ENCODE data around the gene IQCF6. TPM values are rescaled to one million over a fixed set of nuclear protein-coding genes. Genes with fewer than 3 reads are reported as not detected.
"Not testable (repeated sequence)": the region's sequence is repeated elsewhere in the genome, so short reads cannot be mapped to it uniquely, and the experiment has no call there.

The IQCF6 gene
- total and polyA plus RNA-seq, 2 donors, result not detected

DNA sequence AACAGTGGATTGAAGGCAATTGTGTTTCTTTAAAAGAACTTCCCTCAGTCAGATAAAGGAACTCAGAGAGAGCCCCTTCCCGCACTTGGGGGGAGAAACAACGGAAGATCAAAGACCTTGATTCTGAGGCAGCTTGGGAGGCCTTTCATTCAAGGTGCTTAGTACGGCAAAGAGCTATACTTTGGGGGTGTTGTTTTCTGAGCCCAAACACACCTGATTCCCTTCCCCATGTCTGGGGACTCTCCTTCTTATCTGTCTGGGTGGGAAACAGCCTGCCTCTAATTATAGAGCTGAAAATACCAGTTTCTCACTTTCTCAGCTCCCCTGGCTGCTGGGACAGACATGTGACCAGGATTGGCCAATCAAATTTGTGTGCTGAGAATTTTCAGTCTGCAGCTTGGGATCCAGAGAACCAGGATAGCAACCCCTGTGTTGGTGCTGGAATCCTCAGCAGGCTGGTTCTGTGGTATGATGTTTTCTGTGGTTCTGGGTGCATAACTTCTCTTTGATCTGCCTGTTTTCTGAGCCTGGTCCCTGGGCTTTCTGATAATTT is 19.4 kb upstream of the IQCF6 start:
- WGBS, result 15% methylated on average over 3 of the region's 3 CpGs
- no peak for DNase-seq (ENCODE audit: extremely low spot score)
- Histone ChIP-seq H3K4me3 (ENCODE audit: low read depth, low read length) (no peak overlapping the region), H3K27ac (ENCODE audit: low read depth) (no peak overlapping the region), H3K4me1 (ENCODE audit: insufficient read depth) (no peaks in the 10 kb centered on the region), H3K36me3 (ENCODE audit: insufficient read depth) (no peaks in the 10 kb centered on the region)

DNA sequence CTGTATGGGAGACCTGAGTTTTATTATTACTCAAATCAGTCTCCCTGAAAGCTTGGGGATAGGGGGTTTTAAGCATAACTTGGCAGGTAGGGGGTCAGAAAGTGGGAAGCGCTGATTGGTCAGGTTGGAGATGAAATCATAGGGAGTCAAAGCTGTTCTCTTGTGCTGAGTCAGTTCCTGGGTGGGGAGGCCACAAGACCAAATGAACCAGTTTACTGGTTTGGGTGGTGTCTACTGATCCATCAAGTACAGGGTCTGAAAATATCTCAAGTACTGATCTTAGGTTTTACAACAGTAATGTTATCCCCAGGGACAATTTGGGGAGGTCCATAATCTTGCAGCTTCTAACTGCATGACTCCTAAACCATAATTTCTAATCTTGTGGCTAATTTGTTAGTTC is 17.8 kb upstream of the IQCF6 start:
- Histone ChIP-seq H3K4me1 (ENCODE audit: insufficient read depth) (no peaks in the 10 kb centered on the region), H3K36me3 (ENCODE audit: insufficient read depth) (no peaks in the 10 kb centered on the region), H3K27ac (ENCODE audit: low read depth) (no peak overlapping the region), H3K4me3 (ENCODE audit: low read depth, low read length) (no peak overlapping the region)
- WGBS, result 89% methylated on average over 1 of the region's 1 CpG
- DNase-seq (ENCODE audit: extremely low spot score), result no peak

DNA sequence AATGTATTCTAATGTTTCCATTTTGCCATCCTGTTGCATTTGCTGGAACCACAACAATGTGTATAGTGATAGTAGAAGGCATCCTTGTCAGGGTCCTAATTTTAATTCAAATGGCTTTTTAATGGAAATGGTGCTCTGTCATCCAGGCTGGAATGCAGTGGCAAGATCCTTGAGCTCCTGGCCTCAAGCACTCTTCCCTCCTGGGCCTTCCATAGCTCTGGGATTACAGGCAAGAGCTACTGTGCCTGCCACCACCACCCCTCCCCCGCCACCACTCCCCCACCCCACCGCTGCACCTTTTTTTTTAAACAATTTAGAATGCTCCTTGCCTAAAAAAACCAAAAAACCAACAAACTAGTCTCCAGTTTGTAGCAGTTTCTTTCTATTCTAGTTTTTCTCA is 15.2 kb upstream of the IQCF6 start:
- Histone ChIP-seq H3K4me3 (ENCODE audit: low read depth, low read length) (no peak overlapping the region), H3K27ac (ENCODE audit: low read depth) (no peak overlapping the region), H3K36me3 (ENCODE audit: insufficient read depth) (no peaks in the 10 kb centered on the region), H3K4me1 (ENCODE audit: insufficient read depth) (no peaks in the 10 kb centered on the region)
- WGBS, result 42% methylated on average over 2 of the region's 2 CpGs
- no peak for DNase-seq (ENCODE audit: extremely low spot score)

DNA sequence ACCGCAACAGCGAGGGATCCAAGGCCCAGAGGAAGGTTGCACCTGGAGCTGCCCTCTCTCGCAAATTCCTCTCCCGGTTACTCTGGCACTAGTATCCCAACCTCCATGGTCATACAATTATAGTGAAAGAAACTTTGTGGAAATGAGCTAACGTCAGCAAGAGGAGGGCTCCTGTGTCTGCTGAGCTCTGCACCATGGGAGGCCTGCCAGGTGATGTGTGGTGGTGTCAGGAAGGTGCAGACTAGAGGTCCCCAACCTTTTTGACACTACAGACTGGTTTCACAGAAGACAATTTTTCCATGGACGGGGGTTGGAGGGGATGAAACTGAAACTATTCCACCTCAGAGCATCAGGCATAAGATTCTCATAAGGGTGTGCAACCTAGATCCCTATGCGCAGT is 13.2 kb upstream of the IQCF6 start:
- no peak for DNase-seq (ENCODE audit: extremely low spot score)
- no peaks in the 10 kb centered on the region for H3K36me3 ChIP-seq (ENCODE audit: insufficient read depth)
- 82% methylated on average over 7 of the region's 7 CpGs for WGBS
- H3K4me1 ChIP-seq (ENCODE audit: insufficient read depth), result no peaks in the 10 kb centered on the region
- no peak overlapping the region for H3K27ac ChIP-seq (ENCODE audit: low read depth)
- no peak overlapping the region for H3K4me3 ChIP-seq (ENCODE audit: low read depth, low read length)

DNA sequence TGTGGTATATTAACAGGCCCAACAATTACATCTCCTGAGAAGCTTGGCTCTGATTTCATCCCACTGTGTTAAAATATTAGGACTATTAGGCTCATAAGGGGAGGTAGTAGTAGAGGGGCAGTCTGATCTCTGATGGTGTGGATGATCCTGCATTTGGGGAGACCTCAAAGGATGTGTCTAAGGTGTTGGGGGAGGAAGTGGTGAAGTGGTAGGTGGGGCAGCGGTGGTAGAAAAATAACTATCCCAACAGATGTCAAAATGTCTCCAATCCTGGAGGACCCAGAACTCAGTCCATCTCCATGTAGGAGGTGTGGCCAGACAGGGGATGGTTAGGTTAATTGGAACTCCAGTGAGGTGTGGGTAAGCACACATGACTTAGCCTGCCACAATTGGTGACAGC is 10.4 kb upstream of the IQCF6 start:
- Histone ChIP-seq H3K27ac (ENCODE audit: low read depth) (no peak overlapping the region), H3K4me1 (ENCODE audit: insufficient read depth) (no peaks in the 10 kb centered on the region), H3K36me3 (ENCODE audit: insufficient read depth) (no peaks in the 10 kb centered on the region), H3K4me3 (ENCODE audit: low read depth, low read length) (no peak overlapping the region)
- no peak for DNase-seq (ENCODE audit: extremely low spot score)
- 86% methylated on average over 1 of the region's 1 CpG for WGBS

DNA sequence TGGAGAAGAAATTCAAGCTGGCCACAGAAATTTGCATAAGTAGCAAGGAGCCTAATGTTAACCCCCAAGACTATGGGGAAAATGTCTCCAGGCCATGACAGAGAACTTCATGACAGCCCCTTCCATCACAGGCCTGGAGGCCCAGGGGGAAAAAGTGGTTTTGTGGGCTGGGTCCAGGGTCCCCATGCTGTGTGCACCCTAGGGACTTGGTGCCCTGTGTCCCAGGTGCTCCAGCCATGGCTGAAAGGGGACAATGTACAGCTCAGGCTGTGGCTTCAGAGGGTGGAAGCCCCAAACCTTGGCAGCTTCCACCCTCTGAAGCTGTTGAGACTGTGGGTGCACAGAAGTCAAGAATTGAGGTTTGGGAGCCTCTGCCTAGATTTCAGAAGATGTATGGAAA is 8.5 kb upstream of the IQCF6 start:
- H3K4me3 ChIP-seq (ENCODE audit: low read depth, low read length); H3K36me3 ChIP-seq (ENCODE audit: insufficient read depth); H3K4me1 ChIP-seq (ENCODE audit: insufficient read depth); H3K27ac ChIP-seq (ENCODE audit: low read depth); DNase-seq (ENCODE audit: extremely low spot score): not testable (repeated sequence)

DNA sequence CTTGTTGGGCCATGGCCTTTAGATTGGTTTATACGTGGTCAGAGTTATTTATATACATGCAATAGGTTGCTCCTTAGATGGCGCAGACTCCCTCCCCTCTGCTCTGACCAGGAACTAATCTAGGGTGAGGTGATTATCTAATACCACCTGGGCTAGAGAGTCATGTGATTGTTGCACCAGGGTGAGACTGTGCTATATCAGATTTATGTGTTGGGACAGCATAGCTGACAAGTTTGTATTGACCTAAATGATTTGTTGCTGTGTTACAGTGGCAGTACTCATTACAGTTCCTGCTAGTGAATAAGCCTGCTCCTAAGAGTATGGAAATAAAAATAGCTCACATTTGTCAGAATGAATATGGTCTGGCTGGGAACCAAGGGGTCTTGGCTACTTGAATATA is 7.2 kb upstream of the IQCF6 start:
- no peak overlapping the region for H3K4me3 ChIP-seq (ENCODE audit: low read depth, low read length)
- H3K4me1 ChIP-seq (ENCODE audit: insufficient read depth), result no peaks in the 10 kb centered on the region
- DNase-seq (ENCODE audit: extremely low spot score), result no peak
- H3K36me3 ChIP-seq (ENCODE audit: insufficient read depth), result no peaks in the 10 kb centered on the region
- H3K27ac ChIP-seq (ENCODE audit: low read depth), result no peak overlapping the region
- WGBS, result 64% methylated on average over 2 of the region's 2 CpGs

DNA sequence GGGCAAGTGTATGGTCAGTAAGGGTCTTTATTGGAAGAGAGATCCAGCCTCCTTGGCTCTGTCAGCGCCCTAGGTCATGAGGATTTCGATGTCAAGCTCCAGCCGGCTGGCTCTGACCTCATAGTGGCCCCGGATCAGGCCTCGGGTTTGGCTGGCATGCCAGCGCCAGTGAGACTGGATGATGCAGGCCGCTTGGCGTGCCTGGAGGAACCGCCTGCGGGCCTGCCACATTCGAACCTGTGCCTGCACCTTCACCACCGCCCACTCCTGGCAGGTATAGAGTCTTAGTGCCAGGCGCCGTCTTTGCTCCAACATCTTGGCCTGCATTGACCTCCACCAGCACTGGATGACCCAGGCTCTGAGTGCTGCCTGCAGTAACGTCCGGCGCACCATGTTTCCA is 483 bp downstream of the IQCF6 start:
- Histone ChIP-seq H3K4me3 (ENCODE audit: low read depth, low read length) (no peak overlapping the region), H3K36me3 (ENCODE audit: insufficient read depth) (no peaks in the 10 kb centered on the region), H3K4me1 (ENCODE audit: insufficient read depth) (no peaks in the 10 kb centered on the region), H3K27ac (ENCODE audit: low read depth) (no peak overlapping the region)
- 94% methylated on average over 17 of the region's 17 CpGs for WGBS
- DNase-seq (ENCODE audit: extremely low spot score), result no peak

DNA sequence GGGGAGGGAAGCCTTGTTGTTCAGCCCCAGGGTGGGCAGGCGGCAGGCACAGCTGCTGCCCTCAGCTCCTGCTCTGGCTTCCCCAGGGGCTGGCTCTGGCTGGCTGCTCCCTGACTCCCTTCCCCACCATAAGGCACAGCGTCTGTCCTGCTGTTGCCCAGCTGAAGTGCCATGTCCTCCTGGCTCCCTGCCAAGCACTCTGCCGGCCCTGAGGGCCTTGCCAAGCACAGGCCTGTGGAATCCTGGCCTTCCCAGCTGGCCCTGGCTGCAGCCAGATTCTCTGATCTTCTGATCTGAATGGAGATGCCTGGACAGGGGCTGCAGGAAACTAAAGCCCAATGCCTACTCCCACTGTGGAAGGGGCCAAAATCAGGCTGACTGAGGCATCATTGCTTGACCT is 1.1 kb downstream of the IQCF6 start:
- Histone ChIP-seq H3K36me3 (ENCODE audit: insufficient read depth) (no peaks in the 10 kb centered on the region), H3K4me3 (ENCODE audit: low read depth, low read length) (no peak overlapping the region), H3K4me1 (ENCODE audit: insufficient read depth) (no peaks in the 10 kb centered on the region), H3K27ac (ENCODE audit: low read depth) (no peak overlapping the region)
- no peak for DNase-seq (ENCODE audit: extremely low spot score)
- WGBS, result 51% methylated on average over 3 of the region's 3 CpGs

DNA sequence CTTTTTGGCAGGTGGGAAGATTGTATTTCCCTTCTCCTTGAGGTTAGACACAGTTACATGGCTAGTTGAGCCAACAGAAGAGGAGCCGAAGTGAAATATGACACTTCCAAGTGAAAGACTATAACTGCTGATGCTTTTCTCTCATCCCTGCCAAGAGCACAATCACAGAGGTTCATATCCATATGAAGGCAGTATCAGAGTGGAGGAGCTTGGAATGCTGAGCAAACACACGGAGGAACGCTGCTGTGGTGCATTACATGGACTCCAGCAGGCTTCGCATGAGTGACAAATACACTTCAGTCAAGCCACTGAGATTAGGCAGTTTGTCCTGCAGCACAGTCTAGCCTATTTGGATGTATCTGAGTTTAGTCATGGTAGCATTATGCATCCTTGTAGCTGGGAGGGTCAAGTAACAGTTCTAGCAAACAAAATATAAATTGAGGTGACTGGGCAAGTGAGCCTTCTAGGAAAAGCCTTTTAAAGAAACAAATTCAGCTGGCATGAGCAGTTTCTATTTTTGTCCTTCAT is 5.4 kb downstream of the IQCF6 start:
- H3K4me3 ChIP-seq (ENCODE audit: low read depth, low read length), result no peak overlapping the region
- WGBS, result 31% methylated on average over 4 of the region's 4 CpGs
- no peaks in the 10 kb centered on the region for H3K4me1 ChIP-seq (ENCODE audit: insufficient read depth)
- no peak overlapping the region for H3K27ac ChIP-seq (ENCODE audit: low read depth)
- no peaks in the 10 kb centered on the region for H3K36me3 ChIP-seq (ENCODE audit: insufficient read depth)
- DNase-seq (ENCODE audit: extremely low spot score), result no peak

DNA sequence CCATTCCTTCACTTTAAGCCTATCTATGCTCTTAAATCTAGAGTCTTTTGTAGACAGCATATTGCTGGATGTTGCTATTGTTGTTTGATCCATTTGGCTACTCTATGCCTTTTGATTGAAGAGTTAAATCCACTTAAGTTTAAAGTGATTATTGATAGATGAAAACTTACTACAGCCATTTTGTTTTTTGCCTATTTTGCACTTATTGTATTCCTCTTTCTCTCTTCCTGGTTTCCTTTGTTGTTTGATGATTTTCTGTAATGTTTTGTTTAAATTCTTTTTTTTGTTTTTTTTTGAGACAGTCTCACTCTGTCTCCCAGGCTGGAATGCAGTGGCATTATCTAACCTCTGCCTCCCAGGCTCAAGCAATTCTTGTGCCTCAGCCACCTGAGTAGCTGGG is 19.8 kb downstream of the IQCF6 start:
- Histone ChIP-seq H3K27ac (ENCODE audit: low read depth) (no peak overlapping the region), H3K36me3 (ENCODE audit: insufficient read depth) (no peaks in the 10 kb centered on the region), H3K4me1 (ENCODE audit: insufficient read depth) (no peaks in the 10 kb centered on the region), H3K4me3 (ENCODE audit: low read depth, low read length) (no peak overlapping the region)
- DNase-seq (ENCODE audit: extremely low spot score), result no peak

DNA sequence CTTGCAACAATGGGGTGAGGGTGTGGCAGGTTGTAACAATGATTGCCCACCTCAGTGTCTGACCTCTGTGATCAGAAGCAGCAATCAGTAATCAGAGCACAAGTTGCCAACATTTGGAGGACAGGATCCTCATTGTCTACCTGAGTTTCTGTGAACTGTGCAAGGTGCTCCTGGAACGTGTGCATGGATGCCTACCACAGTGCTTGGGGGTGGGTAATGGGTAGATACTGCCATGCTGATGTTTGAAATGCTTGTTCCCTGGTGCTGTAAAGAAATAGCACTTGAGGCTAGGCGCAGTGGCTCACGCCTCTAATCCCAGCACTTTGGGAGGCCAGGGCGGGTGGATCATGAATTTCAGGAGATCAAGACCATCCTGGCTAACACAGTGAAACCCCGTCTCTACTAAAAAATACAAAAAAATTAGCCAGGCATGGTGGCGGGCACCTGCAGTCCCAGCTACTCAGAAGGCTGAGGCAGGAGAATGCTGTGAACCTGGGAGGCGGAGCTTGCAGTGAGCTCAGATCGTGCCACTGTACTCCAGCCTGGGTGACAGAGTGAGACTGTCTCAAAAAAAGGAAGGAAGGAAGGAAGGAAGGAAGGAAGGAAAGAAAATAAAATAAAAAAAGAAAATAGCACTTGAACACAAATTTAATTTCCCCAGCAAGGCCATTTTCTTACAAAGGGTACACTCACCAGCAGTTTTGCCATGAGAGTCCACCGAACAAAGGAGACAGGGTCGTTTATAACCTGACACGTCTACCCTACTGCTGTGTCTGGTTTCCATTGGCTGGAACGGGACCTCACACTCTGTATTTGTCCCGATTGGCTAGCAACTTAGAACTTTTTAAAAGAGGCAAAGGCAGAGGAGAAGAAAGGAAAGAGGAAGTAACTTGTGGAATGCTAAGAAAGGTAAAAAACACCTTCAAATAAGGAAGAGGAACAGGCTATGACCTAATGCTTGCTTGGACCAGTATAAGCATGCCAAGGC is 25.0 kb downstream of the IQCF6 start:
- H3K4me1 ChIP-seq (ENCODE audit: insufficient read depth); H3K27ac ChIP-seq (ENCODE audit: low read depth); H3K36me3 ChIP-seq (ENCODE audit: insufficient read depth); DNase-seq (ENCODE audit: extremely low spot score); H3K4me3 ChIP-seq (ENCODE audit: low read depth, low read length): not testable (repeated sequence)
- WGBS, result 70% methylated on average over 13 of the region's 13 CpGs

DNA sequence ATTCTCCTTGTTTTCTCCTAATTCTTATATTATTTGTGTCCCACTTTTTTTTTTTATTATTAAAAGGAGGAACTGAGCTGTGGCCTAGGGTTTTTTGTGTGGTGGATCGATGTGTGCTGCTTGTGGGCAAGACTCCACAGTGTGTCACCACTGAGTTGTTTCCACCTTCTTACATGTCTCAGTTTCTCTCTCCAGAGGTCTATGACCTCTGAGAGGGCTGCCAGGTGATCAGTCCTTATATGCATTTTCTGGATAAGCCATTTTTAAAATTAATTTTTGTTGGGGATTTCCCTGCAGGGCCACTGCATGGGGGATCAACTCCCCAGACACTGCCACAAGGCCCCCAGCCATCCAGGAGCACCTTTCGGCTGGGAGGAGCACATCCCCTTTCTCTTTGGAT is 27.8 kb downstream of the IQCF6 start:
- WGBS, result 86% methylated on average over 2 of the region's 2 CpGs
- no peak for DNase-seq (ENCODE audit: extremely low spot score)
- Histone ChIP-seq H3K4me1 (ENCODE audit: insufficient read depth) (no peaks in the 10 kb centered on the region), H3K27ac (ENCODE audit: low read depth) (no peak overlapping the region), H3K36me3 (ENCODE audit: insufficient read depth) (no peaks in the 10 kb centered on the region), H3K4me3 (ENCODE audit: low read depth, low read length) (no peak overlapping the region)

DNA sequence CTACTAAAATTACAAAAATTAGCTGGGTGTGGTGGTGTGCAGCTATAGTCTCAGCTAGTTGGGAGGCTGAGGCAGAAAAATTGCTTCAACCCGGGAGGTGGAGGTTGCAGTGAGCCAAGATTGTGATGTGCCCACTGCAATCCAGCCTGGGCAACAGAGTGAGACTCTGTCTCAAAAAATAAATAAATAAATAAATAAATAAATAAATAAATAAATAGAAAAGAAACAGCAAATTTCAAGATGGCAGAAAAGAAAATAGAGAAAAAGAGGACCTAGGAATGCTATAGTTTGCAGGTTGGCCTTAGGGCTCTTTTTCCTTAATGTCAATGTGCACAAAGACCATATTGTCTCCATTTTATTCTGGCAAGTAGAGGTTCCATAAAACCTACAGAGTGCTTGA is 28.2 kb downstream of the IQCF6 start:
- Histone ChIP-seq H3K27ac (ENCODE audit: low read depth) (no peak overlapping the region), H3K4me3 (ENCODE audit: low read depth, low read length) (no peak overlapping the region), H3K36me3 (ENCODE audit: insufficient read depth) (no peaks in the 10 kb centered on the region), H3K4me1 (ENCODE audit: insufficient read depth) (no peaks in the 10 kb centered on the region)
- no peak for DNase-seq (ENCODE audit: extremely low spot score)
- 99% methylated on average over 1 of the region's 1 CpG for WGBS

Measured in urinary bladder (tissue), 4 donors.